GM12865 (cell line): Measurements from ENCODE around the gene NUDT4.

Source experiments
- DNase-seq: peaks from one replicate; pipeline ENCODE4 v3.0.0; 2010; ENCODE audit warnings: low read depth
- H3K4me3 ChIP-seq: 2 replicates; pipeline ENCODE4 v1.5.1; 2011; ENCODE audit warnings: mild to moderate bottlenecking, low read depth, low read length, control low read depth
- TF ChIP-seq, protein P1 (sequence below): IDR thresholded peaks from 2 replicates; pipeline ENCODE4 v1.5.1; 2011; ENCODE audit warnings: low read length, control low read depth, low read depth, inconsistent platforms; ENCODE audit not compliant: insufficient read depth; ENCODE audit errors: missing control alignments

Gene NUDT4

GRCh38 chr12:93377252-93378195 lies at the start of gene NUDT4:
NUDT4 (plus strand) TSS chr12:93377925; CDS start chr12:93378323, 398 bp downstream.
- peak; percentile 96 for DNase-seq
- TF ChIP-seq, protein P1, sequence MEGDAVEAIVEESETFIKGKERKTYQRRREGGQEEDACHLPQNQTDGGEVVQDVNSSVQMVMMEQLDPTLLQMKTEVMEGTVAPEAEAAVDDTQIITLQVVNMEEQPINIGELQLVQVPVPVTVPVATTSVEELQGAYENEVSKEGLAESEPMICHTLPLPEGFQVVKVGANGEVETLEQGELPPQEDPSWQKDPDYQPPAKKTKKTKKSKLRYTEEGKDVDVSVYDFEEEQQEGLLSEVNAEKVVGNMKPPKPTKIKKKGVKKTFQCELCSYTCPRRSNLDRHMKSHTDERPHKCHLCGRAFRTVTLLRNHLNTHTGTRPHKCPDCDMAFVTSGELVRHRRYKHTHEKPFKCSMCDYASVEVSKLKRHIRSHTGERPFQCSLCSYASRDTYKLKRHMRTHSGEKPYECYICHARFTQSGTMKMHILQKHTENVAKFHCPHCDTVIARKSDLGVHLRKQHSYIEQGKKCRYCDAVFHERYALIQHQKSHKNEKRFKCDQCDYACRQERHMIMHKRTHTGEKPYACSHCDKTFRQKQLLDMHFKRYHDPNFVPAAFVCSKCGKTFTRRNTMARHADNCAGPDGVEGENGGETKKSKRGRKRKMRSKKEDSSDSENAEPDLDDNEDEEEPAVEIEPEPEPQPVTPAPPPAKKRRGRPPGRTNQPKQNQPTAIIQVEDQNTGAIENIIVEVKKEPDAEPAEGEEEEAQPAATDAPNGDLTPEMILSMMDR = no peak
- peak within 1 kb of the TSS; percentile 72 for H3K4me3 ChIP-seq

- DNase-seq = no peak
- no peak overlapping the region for H3K4me3 ChIP-seq
- TF ChIP-seq, protein P1 = no peak
Measured at GRCh38 chr12:93333054-93333453, 44.7 kb upstream of the NUDT4 start.

- H3K4me3 ChIP-seq = no peak overlapping the region
- no peak for DNase-seq
- TF ChIP-seq, protein P1 = no peak
Measured at GRCh38 chr12:93333828-93334227, 43.9 kb upstream of the NUDT4 start.

DNA sequence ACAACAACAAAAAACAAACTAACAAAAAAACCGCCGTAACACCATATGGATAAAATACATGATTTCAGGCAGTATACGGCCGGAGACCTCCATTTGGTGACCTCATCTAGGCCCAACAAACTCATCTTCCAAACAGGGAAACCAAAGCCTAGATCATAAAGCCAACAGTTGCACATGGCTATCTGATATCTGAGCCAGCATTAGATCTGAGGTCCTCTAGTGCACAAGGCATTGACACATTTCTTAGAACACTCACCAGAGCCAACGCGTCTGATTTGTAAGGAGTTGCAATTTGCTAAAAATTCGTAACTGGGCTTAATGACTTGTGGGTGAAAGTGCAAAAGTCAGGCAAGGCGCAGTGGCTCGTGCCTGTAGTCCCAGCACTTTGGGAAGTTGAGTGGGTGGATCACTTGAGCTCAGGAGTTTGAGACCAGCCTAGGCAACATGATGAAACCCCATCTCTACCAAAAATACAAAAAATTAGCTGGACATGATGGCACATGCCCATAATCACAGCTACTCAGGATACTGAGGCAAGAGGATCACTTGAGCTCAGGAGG lies 42.0 kb upstream of the NUDT4 start:
- no peak for DNase-seq
- TF ChIP-seq, protein P1 = no peak

DNA sequence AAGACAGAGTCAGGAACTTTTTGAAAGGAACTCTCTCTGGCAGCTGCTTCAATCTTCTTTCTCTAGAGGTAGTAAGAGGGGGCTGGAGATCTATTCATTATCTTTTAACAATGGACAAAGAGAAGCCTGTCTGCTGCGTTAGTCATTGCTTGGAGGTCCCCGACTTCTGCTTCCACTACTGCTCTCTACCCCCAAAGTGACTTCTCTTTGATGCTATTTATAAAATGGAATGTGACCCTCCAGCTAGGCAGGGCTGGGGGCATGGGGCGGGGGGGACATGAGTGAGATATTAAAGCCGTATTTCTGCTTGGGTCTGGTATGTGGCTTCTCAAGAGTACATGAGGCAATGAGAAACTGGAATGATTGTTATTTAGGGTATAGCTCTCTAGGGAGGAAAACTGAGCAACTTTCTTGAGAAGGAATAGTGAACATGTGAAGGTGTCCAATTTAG lies 41.4 kb upstream of the NUDT4 start:
- DNase-seq = no peak
- H3K4me3 ChIP-seq = no peak overlapping the region
- TF ChIP-seq, protein P1 = no peak

More for the DNA sequence above, 42.0 kb upstream of the NUDT4 start:
- H3K4me3 ChIP-seq = no peak overlapping the region

DNA sequence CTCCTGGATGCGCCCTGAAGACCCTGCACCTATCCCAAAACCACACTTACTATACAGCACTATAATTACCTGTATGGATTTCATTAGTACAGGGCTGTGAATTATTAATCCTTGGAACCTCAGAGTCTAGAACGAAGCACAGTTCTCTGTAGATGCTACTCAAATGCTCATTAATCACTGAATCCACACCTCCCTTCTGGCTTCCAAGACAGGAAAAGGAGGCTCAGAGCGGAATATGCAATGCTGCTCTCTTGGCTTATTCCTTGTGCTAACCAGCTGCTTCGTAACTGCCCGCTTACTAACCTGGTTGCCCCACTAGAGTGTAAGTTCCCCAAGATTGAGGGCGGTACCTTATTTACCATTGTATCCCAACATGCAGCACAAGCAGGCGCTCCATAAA lies 39.1 kb upstream of the NUDT4 start:
- DNase-seq = no peak
- no peak overlapping the region for H3K4me3 ChIP-seq
- TF ChIP-seq, protein P1 = no peak
